ENCODE results near the gene APBB2. TPM values are rescaled to one million over a fixed set of nuclear protein-coding genes. Genes with fewer than 3 reads are reported as not detected.

APBB2 gene
- total and polyA plus RNA-seq, 11 donors: 8.6 to 39.1 (median 26.7) TPM

- Histone ChIP-seq H3K27ac (no peak overlapping the region), H3K4me1 (peaks cover 0 to 2% (median 0%) of the 10 kb centered on the region in 12 donors), H3K36me3 (peaks cover 0 to 3% (median 0%) of the 10 kb centered on the region in 9 donors), H3K9me3 (no peaks in the 10 kb centered on the region), H3K27me3 (no peaks in the 10 kb centered on the region), H3K4me3 (no peak overlapping the region)
- WGBS, 4 donors: 88 to 95% (median 90%) methylated on average over 4 of the region's 4 CpGs
- ATAC-seq (no peak), DNase-seq (no peak)
- intact Hi-C loops (cut with DNase I): no loop called here
- no peak for TF ChIP-seq POLR2A (IDR thresholded peaks at IDR 0.05)
- TF ChIP-seq CTCF (IDR thresholded peaks at IDR 0.05): no peak
These were observed 363.8 kb downstream of the APBB2 start for GRCh38 chr4:40850496-40850895.

- Histone ChIP-seq H3K4me1 (peaks cover 0 to 17% (median 2%) of the 10 kb centered on the region in 12 donors), H3K27ac (no peak overlapping the region), H3K36me3 (peaks cover 0 to 3% (median 0%) of the 10 kb centered on the region in 9 donors), H3K4me3 (no peak overlapping the region), H3K27me3 (no peaks in the 10 kb centered on the region), H3K9me3 (no peaks in the 10 kb centered on the region)
- TF ChIP-seq CTCF (IDR thresholded peaks at IDR 0.05) (no peak), POLR2A (IDR thresholded peaks at IDR 0.05) (no peak)
- intact Hi-C loops (cut with DNase I): loop anchor here in 1 of 10 donors (10.0 kb wide), 1 partner anchor 46 kb away; no protein-coding TSS in a partner anchor
- 88 to 94% (median 91%) methylated on average over 3 of the region's 3 CpGs for WGBS, 4 donors
- DNase-seq (no peak), ATAC-seq (no peak)
These were observed 365.4 kb downstream of the APBB2 start for GRCh38 chr4:40848940-40849339.

- H3K27me3 ChIP-seq: no peaks in the 10 kb centered on the region
- no peak for ATAC-seq
- WGBS, 4 donors: 87 to 91% (median 90%) methylated on average over 5 of the region's 5 CpGs
- TF ChIP-seq CTCF (IDR thresholded peaks at IDR 0.05) (no peak), POLR2A (IDR thresholded peaks at IDR 0.05) (no peak)
- H3K4me1 ChIP-seq: peaks cover 0 to 21% (median 2%) of the 10 kb centered on the region in 12 donors
- H3K36me3 ChIP-seq: no peaks in the 10 kb centered on the region
- intact Hi-C loops (cut with DNase I): loop anchor here in 1 of 10 donors (10.0 kb wide), 1 partner anchor 47 kb away; no protein-coding TSS in a partner anchor
- no peaks in the 10 kb centered on the region for H3K9me3 ChIP-seq
- no peak for DNase-seq
- no peak overlapping the region for H3K27ac ChIP-seq
- no peak overlapping the region for H3K4me3 ChIP-seq
These were observed 366.1 kb downstream of the APBB2 start for GRCh38 chr4:40848251-40848650.

GRCh38 chr4:40846532-40846931 is 367.8 kb downstream of the APBB2 start:
- Histone ChIP-seq H3K4me1 (peaks cover 0 to 21% (median 6%) of the 10 kb centered on the region in 12 donors), H3K9me3 (no peaks in the 10 kb centered on the region), H3K4me3 (no peak overlapping the region), H3K27me3 (no peaks in the 10 kb centered on the region), H3K27ac (no peak overlapping the region), H3K36me3 (no peaks in the 10 kb centered on the region)
- TF ChIP-seq POLR2A (IDR thresholded peaks at IDR 0.05): no peak
- 85 to 96% (median 88%) methylated on average over 5 of the region's 5 CpGs for WGBS, 4 donors
- no peak for DNase-seq
- intact Hi-C loops (cut with DNase I): loop anchor here in 2 of 10 donors (2.0 to 10.0 kb wide), 2 partner anchors 44 to 48 kb away; no protein-coding TSS in a partner anchor
- ATAC-seq: no peak

Data from heart left ventricle (tissue), 16 donors.